ENCODE data around the gene UBE2F. TPM values are rescaled to one million over a fixed set of nuclear protein-coding genes. Genes with fewer than 3 reads are reported as not detected.
A peak's percentile ranks its signal among the peaks of the same experiment; 100 is the strongest.

Gene UBE2F
- total RNA-seq, 1 experiment from 2014 or later: 44.9 TPM

GRCh38 chr2:237935740-237936452, 30.9 kb upstream of the UBE2F start:
- in situ Hi-C loops (cut with HindIII; ENCODE audit: low pct_unique_long_range_greater_than_20kb, low sequenced_read_pairs): no loop called here
- DNase-seq (ENCODE audit: low read depth, low spot score): peak; percentile 18
- ChIA-PET POLR2A (interaction anchor here (0.6 kb wide), 1 partner anchor 43 kb away, joined by 3 read pairs; no protein-coding TSS in a partner anchor), CTCF (no interaction called here)
- intact Hi-C loops (cut with micrococcal nuclease; ENCODE audit: unreplicated experiment): no loop called here
- ATAC-seq: 0 out of 2 replicates have a peak, but pooled peaks have one; percentile 38
- H3K9me3 ChIP-seq (ENCODE audit: control insufficient read depth, insufficient read depth, low read depth, low read length): no peaks in the 10 kb centered on the region
- no TSS peak for BruUV-seq (replicated peaks)
- H3K4me1 ChIP-seq (ENCODE audit: control insufficient read depth, insufficient read depth, low read length): no peaks in the 10 kb centered on the region
- H3K27me3 ChIP-seq (ENCODE audit: control insufficient read depth, insufficient read depth, low read length): no peaks in the 10 kb centered on the region
- no peak overlapping the region for H3K27ac ChIP-seq (ENCODE audit: low read length)
- no peaks in the 10 kb centered on the region for H3K36me3 ChIP-seq (ENCODE audit: control insufficient read depth, insufficient read depth, low read length)
- no peak overlapping the region for H3K4me3 ChIP-seq (ENCODE audit: low read depth in 2 of 2, low read length in 2 of 2)
- TF ChIP-seq TCF7L2 (IDR thresholded peaks at IDR 0.05; ENCODE audit: low read depth, low read length) (no peak), CTCF (IDR thresholded peaks at IDR 0.05) (no peak), SIN3A (IDR thresholded peaks at IDR 0.05; ENCODE audit: borderline replicate concordance, insufficient read depth, low read depth, low read length) (no peak), POLR2AphosphoS5 (IDR thresholded peaks at IDR 0.05; ENCODE audit: low read depth, low read length) (no peak)
- TF ChIP-seq, protein P1, sequence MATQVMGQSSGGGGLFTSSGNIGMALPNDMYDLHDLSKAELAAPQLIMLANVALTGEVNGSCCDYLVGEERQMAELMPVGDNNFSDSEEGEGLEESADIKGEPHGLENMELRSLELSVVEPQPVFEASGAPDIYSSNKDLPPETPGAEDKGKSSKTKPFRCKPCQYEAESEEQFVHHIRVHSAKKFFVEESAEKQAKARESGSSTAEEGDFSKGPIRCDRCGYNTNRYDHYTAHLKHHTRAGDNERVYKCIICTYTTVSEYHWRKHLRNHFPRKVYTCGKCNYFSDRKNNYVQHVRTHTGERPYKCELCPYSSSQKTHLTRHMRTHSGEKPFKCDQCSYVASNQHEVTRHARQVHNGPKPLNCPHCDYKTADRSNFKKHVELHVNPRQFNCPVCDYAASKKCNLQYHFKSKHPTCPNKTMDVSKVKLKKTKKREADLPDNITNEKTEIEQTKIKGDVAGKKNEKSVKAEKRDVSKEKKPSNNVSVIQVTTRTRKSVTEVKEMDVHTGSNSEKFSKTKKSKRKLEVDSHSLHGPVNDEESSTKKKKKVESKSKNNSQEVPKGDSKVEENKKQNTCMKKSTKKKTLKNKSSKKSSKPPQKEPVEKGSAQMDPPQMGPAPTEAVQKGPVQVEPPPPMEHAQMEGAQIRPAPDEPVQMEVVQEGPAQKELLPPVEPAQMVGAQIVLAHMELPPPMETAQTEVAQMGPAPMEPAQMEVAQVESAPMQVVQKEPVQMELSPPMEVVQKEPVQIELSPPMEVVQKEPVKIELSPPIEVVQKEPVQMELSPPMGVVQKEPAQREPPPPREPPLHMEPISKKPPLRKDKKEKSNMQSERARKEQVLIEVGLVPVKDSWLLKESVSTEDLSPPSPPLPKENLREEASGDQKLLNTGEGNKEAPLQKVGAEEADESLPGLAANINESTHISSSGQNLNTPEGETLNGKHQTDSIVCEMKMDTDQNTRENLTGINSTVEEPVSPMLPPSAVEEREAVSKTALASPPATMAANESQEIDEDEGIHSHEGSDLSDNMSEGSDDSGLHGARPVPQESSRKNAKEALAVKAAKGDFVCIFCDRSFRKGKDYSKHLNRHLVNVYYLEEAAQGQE (IDR thresholded peaks at IDR 0.05; ENCODE audit: insufficient read depth in 1 of 2, low read depth in 2 of 2, low read length in 1 of 2): no peak

DNA sequence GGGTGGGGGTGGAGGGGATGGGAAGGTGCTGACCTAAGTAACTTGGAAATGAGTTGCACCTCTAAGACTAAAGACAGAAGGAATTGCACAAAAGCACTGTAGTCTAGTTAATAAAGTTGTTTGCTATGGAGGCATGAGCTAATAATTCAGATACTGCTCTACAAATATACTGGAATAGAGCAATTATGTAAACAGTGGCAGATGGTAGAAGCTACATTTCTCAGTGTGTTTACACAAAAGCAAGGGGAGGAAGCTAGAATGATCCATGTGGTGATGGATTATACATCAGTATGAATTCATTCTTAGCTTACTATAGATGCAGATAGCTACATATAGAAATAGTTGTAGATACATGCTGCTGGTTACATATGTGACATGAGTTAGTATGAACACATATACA, 27.6 kb upstream of the UBE2F start:
- BruUV-seq (replicated peaks): no TSS peak
- ATAC-seq: no peak
- no peak overlapping the region for H3K4me3 ChIP-seq (ENCODE audit: low read depth in 2 of 2, low read length in 2 of 2)
- TF ChIP-seq SIN3A (IDR thresholded peaks at IDR 0.05; ENCODE audit: borderline replicate concordance, insufficient read depth, low read depth, low read length) (no peak), TCF7L2 (IDR thresholded peaks at IDR 0.05; ENCODE audit: low read depth, low read length) (no peak), POLR2AphosphoS5 (IDR thresholded peaks at IDR 0.05; ENCODE audit: low read depth, low read length) (no peak), CTCF (IDR thresholded peaks at IDR 0.05) (no peak)
- TF ChIP-seq, protein P1 (IDR thresholded peaks at IDR 0.05; ENCODE audit: insufficient read depth in 1 of 2, low read depth in 2 of 2, low read length in 1 of 2): no peak
- H3K27me3 ChIP-seq (ENCODE audit: control insufficient read depth, insufficient read depth, low read length): no peaks in the 10 kb centered on the region
- in situ Hi-C loops (cut with HindIII; ENCODE audit: low pct_unique_long_range_greater_than_20kb, low sequenced_read_pairs) (no loop called here), intact Hi-C loops (cut with micrococcal nuclease; ENCODE audit: unreplicated experiment) (no loop called here)
- no peaks in the 10 kb centered on the region for H3K4me1 ChIP-seq (ENCODE audit: control insufficient read depth, insufficient read depth, low read length)
- CTCF ChIA-PET: no interaction called here
- no peak overlapping the region for H3K27ac ChIP-seq (ENCODE audit: low read length)
- no peaks in the 10 kb centered on the region for H3K36me3 ChIP-seq (ENCODE audit: control insufficient read depth, insufficient read depth, low read length)
- no peak for DNase-seq (ENCODE audit: low read depth, low spot score)
- H3K9me3 ChIP-seq (ENCODE audit: control insufficient read depth, insufficient read depth, low read depth, low read length): 0 out of 2 replicates have a peak, but pooled peaks cover 2% of the 10 kb centered on the region
- POLR2A ChIA-PET: no interaction called here
